AG04450 (cell line): ENCODE data around the gene FXN. TPM values are rescaled to one million over a fixed set of nuclear protein-coding genes. Genes with fewer than 3 reads are reported as not detected.

Source experiments
- CTCF ChIA-PET: fragments of 300-600, 350-600 bp; formaldehyde crosslinking; extraction: SDS; loops from one replicate; lab custom pipeline; 2022; ENCODE audit warnings: antibody characterized with exemption, inconsistent platforms; lab: Charles Lee
- POLR2A ChIA-PET: fragments of 350-600 bp; formaldehyde crosslinking; extraction: SDS; loops from one replicate; lab custom pipeline; 2021; ENCODE audit warnings: antibody characterized with exemption, inconsistent platforms; lab: Yijun Ruan, JAX
- DNase-seq: peaks from one replicate; pipeline ENCODE4 v3.0.0-alpha.2; 2011; ENCODE audit warnings: low read depth, low spot score
- H3K27ac ChIP-seq: one replicate; pipeline ENCODE4 v1.5.1; 2012; ENCODE audit warnings: low read depth, low read length, control low read depth
- H3K27me3 ChIP-seq: one replicate; pipeline ENCODE4 v1.6.0; 2012; ENCODE audit warnings: low read length; ENCODE audit not compliant: control insufficient read depth, insufficient read depth
- H3K4me3 ChIP-seq: 2 replicates; pipeline ENCODE4 v1.5.1; 2011; ENCODE audit warnings: mild to moderate bottlenecking, low read depth, low read length, control low read depth
- H3K9me3 ChIP-seq: 2 replicates; pipeline ENCODE4 v1.5.1; 2012; ENCODE audit warnings: low read length; ENCODE audit not compliant: control insufficient read depth, insufficient read depth
- polyA plus RNA-seq: library from polyadenylated mRNA; depleted of rRNA; stranded (reverse); fragments of >200 nt; gene quantifications from 2 replicates; pipeline ENCODE4 v1.2.3, GENCODE V29; 2011
- TF ChIP-seq, protein P1 (sequence below): IDR thresholded peaks from 2 replicates; pipeline ENCODE4 v1.5.1; 2011; ENCODE audit warnings: low read depth, low read length, control low read depth, inconsistent platforms

The FXN gene
- polyA plus RNA-seq, 1 experiment = 18.0 TPM

DNA sequence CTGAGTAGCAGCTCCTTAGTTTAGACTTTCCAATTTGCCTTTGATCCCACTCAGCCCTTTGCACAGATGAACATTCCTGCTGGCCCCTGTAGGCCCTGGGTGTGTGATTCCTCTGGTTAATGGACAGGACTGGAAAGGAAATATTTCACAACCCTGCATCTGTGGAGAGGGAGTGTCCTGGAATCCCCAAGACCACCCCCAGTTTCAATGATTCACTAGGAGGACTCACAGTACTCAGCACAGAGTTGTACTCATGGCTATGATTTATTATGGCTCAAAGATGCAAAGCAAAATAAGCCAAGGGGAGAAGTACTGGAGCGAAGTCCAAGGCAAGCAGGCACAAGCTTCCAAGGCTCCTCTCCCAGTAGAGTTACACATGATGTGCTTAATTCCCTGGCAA, 96.1 kb downstream of the FXN start:
- POLR2A ChIA-PET = interaction anchor here (1.0 to 1.5 kb wide), 3 partner anchors 10 to 43 kb away, joined by 4 to 15 read pairs (median 4); partner anchors contain the start of gene TJP2
- TF ChIP-seq, protein P1, sequence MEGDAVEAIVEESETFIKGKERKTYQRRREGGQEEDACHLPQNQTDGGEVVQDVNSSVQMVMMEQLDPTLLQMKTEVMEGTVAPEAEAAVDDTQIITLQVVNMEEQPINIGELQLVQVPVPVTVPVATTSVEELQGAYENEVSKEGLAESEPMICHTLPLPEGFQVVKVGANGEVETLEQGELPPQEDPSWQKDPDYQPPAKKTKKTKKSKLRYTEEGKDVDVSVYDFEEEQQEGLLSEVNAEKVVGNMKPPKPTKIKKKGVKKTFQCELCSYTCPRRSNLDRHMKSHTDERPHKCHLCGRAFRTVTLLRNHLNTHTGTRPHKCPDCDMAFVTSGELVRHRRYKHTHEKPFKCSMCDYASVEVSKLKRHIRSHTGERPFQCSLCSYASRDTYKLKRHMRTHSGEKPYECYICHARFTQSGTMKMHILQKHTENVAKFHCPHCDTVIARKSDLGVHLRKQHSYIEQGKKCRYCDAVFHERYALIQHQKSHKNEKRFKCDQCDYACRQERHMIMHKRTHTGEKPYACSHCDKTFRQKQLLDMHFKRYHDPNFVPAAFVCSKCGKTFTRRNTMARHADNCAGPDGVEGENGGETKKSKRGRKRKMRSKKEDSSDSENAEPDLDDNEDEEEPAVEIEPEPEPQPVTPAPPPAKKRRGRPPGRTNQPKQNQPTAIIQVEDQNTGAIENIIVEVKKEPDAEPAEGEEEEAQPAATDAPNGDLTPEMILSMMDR = no peak
- no peak overlapping the region for H3K4me3 ChIP-seq
- H3K9me3 ChIP-seq = no peaks in the 10 kb centered on the region
- peak; percentile 81 for DNase-seq
- H3K27me3 ChIP-seq = no peaks in the 10 kb centered on the region
- CTCF ChIA-PET = interaction anchor here (0.8 to 2.0 kb wide), 5 partner anchors 18 to 78 kb away, joined by 3 to 6 read pairs (median 4); no protein-coding TSS in a partner anchor
- peak overlapping the region; percentile 74 for H3K27ac ChIP-seq

DNA sequence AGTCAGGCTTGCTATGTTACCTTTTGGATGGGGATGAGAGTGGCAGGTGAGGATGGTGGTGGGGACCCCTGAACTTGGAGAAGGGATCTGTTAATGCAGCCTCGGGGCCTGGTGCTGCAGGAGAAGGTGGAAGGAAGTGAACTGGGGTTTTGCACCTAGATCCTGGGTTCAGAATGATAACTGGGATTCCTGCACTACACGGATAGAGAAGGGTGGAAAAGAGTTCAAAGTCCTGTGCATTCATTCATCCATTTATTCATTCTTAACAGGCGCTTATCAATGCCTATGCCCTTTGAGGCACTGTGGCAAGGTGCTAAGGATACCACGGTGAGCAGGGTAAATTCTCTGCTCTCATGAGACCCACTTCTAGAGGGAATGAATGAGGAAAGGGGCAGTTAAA, 96.8 kb downstream of the FXN start:
- H3K27ac ChIP-seq = peak overlapping the region; percentile 74
- CTCF ChIA-PET = interaction anchor here (0.8 to 2.0 kb wide), 2 partner anchors 17 to 61 kb away, joined by 5 to 6 read pairs; no protein-coding TSS in a partner anchor
- POLR2A ChIA-PET = interaction anchor here (1.0 to 1.5 kb wide), 3 partner anchors 11 to 42 kb away, joined by 4 to 15 read pairs (median 4); partner anchors contain the start of gene TJP2

DNA sequence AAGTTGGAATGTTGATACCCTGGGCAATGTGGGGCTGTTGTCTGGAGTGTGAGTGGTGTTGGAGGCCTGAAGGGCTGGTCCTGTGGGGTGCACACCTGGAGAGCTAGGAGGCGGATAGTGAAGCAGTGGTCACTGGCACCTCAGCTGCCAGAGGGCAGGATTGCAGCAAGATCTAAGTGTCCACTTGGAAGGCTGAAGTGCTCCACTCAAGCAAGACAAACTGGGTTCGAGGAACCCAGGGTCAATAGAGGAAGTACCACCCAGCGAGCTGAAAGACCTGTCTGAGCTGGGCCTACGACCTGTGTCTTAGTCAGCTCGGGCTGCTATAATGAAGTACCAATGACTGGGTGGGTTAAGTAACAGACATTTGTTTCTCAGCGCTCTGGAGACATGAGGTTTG, 98.9 kb downstream of the FXN start:
- ChIA-PET CTCF (interaction anchor here (1.0 to 1.2 kb wide), 2 partner anchors 59 to 89 kb away, joined by 3 read pairs; no protein-coding TSS in a partner anchor), POLR2A (no interaction called here)

More for the DNA sequence above, 96.8 kb downstream of the FXN start:
- TF ChIP-seq, protein P1 = no peak
- Histone ChIP-seq H3K27me3 (no peaks in the 10 kb centered on the region), H3K4me3 (no peak overlapping the region), H3K9me3 (no peaks in the 10 kb centered on the region)
- DNase-seq = no peak

DNA sequence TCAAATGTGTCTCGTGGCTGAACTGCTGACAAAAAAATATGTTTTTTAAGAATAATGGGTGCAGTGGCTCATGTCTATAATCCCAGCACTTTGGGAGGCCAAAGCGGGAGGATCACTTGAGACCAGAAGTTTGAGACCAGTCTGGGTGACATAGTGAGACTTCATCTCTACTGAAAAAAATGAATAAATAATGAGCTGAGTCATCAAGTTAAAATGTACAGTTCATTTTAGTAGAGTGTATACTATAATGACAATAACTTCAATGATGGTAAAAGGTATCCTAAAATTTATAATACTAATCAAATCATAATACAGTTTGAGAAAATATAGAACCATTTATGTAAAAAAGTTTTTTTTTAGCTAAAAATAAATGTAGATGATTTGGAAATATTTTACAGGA, 100.6 kb downstream of the FXN start:
- H3K27ac ChIP-seq = no peak overlapping the region
- POLR2A ChIA-PET = no interaction called here
- CTCF ChIA-PET = interaction anchor here (0.7 to 1.2 kb wide), 2 partner anchors 22 to 32 kb away, joined by 3 to 6 read pairs; no protein-coding TSS in a partner anchor
- no peaks in the 10 kb centered on the region for H3K9me3 ChIP-seq
- TF ChIP-seq, protein P1 = no peak
- no peaks in the 10 kb centered on the region for H3K27me3 ChIP-seq
- no peak for DNase-seq
- no peak overlapping the region for H3K4me3 ChIP-seq

More for the DNA sequence above, 98.9 kb downstream of the FXN start:
- Histone ChIP-seq H3K9me3 (no peaks in the 10 kb centered on the region), H3K27me3 (no peaks in the 10 kb centered on the region), H3K27ac (no peak overlapping the region), H3K4me3 (no peak overlapping the region)
- TF ChIP-seq, protein P1 = no peak
- no peak for DNase-seq

DNA sequence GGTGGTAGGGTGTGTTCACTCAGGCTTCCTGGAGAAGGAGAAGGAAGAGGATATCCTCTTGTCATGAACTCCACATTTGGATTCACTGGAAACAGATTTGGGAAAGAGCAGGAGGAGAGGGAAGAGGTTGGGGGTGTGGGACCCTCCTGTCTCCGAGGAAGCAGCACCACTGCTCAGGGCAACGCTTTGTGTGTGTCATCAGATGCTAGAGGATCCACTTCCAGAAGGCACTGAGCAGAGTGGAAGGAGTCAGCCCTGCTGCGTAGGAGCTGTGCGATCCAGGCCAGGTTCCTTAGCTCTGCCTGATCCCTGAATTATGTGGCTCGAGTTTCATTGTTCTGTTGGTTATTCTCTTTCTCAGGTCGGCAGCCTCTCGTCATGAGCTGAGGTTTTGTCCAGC, 101.2 kb downstream of the FXN start:
- CTCF ChIA-PET = interaction anchor here (0.7 to 1.2 kb wide), 3 partner anchors 15 to 57 kb away, joined by 3 to 6 read pairs (median 4); no protein-coding TSS in a partner anchor
- H3K4me3 ChIP-seq = no peak overlapping the region
- POLR2A ChIA-PET = no interaction called here
- no peak overlapping the region for H3K27ac ChIP-seq
- TF ChIP-seq, protein P1 = no peak
- DNase-seq = no peak
- H3K9me3 ChIP-seq = no peaks in the 10 kb centered on the region
- H3K27me3 ChIP-seq = no peaks in the 10 kb centered on the region
